Activated naive CD4-positive, alpha-beta T cell treated with anti-CD3 and anti-CD28 coated beads, Interleukin-2, amount 50 U/mL, for 16 hours (primary cell): ENCODE results near the gene IQSEC1.

Experiments used
- DNase-seq: peaks from one replicate; pipeline ENCODE4 v3.0.0-alpha.2; 2020

IQSEC1 gene

DNA sequence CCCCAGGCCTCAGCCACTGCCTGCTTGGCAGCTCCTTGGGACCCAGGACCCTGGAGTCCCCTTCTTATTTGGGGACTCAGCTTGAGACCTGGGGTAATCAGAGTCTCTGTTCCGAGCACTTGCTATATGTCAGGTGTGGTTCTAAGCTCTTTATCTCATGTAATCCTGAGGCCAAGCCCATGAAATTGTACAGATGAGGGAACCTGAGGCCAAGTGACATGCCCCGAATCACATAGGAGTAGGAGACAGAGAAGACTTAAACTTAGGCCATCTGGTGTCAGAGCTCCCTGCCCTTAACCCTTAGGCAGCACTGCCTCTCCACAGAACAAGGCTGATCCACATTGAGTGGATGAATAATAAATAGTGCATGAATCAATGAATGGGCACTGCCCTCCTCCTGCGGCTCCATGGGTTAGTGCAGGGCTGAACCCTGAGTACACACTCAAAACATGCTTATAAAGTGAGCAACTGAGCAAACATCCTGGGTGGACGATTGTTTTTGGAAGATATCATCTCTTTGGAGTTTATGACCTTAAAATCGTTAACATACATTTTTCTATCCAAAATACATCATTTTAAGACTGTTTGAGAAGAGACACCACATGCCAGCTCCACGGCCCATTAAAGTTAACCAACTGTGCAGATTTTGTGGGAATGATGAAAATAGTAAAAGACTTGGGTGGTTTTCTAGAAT, 33.2 kb upstream of the IQSEC1 start:
- DNase-seq, result no peak

DNA sequence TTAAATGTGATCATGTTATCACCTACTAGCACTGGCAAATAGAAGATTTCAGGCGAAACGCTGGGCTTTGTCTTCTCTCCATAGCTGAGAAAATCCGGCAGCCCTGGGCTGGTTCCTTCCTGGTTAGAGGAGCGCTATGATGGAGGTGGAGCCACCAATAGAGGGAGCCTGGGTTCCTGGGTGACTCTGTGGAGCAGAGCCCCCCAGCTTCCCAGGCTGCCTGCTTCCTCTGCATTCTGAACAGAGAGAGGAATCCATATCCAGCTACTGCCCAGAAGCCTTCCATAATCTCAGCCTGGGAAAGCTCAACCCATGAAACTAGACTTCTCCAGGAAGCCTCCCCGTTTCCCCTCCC, 32.6 kb upstream of the IQSEC1 start:
- DNase-seq, result no peak

DNA sequence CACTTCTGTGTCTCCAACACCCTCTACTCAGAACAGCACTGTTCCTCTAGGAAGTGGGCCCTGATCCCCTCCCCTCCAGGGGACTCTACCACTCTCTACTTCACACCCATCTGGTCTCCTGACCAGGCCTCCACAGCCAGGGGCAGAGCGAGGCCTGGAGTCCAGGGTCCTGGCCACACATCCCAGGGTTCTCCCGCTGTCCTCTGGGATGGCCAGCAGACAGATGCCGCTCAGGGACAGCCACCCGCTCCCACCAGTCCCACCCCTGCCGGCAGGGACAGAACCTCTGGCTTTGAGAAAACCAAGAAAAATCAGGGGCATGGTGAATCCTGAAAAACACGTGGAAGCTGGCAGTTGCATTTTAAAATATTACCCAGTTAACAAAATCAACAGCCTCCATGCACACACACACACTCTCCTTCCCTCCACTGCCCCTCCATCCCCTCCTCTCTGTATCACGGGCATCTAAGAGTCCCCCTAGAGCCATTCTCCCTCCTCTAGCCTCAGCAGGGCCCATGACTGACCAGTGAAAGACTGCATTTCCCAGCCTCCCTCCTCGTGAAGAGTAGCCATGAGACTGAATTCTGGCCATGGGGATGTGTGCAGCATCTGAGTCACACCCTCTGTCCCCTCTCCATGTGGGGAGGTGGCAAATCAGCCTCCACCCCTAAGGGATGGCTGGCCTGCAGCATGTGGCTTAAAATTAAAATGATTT, 32.1 kb upstream of the IQSEC1 start:
- DNase-seq, result no peak

DNA sequence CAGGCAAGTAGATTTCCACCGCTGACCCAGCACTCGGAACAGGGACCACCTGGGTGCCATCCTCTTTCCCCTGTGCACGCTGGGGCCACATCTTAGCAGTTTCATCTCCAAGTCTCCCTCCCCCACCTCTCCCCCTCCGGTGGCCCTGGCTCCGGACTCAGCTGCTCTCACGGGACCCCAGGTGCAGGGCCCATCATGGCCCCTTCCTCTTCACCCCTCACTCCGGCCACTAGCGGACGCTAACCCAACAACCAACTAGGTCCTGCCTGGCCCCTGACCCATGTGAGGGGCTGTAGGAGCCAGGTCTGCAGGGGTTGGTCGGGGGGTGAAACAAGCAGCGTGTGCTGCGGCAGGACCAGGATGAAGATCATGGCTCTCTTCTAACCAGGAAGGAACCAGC, 31.3 kb upstream of the IQSEC1 start:
- no peak for DNase-seq

DNA sequence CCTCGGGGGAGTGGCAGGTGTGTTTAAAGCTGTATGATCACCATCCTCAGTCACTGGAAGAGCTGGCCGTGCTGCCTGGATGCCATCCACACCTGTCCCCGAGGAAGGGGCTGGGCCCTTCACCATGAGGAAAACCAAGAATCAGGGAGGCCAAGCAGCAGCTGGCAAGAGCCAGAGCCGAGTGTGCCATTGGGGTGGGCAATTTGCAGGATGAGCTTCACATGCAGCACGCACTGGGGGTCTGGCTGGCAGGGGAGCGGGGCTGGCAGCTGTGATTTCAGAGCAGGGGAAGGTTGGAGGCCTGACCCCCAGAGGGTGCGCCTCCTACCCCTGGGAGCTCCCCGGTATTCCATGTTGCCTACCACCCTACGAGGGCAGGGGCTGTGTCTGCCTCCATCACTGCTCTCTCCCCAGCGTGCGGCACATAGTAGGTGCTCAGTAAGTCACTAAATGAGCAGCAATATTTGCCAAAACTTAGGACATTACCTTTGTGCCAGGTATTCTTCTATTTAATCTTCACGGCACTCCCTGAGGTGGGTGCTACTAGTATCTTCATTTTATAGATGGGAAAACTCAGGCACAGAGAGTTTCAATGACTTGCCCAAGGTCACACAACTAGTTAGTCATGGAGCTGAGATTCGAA, 30.3 kb upstream of the IQSEC1 start:
- no peak for DNase-seq

DNA sequence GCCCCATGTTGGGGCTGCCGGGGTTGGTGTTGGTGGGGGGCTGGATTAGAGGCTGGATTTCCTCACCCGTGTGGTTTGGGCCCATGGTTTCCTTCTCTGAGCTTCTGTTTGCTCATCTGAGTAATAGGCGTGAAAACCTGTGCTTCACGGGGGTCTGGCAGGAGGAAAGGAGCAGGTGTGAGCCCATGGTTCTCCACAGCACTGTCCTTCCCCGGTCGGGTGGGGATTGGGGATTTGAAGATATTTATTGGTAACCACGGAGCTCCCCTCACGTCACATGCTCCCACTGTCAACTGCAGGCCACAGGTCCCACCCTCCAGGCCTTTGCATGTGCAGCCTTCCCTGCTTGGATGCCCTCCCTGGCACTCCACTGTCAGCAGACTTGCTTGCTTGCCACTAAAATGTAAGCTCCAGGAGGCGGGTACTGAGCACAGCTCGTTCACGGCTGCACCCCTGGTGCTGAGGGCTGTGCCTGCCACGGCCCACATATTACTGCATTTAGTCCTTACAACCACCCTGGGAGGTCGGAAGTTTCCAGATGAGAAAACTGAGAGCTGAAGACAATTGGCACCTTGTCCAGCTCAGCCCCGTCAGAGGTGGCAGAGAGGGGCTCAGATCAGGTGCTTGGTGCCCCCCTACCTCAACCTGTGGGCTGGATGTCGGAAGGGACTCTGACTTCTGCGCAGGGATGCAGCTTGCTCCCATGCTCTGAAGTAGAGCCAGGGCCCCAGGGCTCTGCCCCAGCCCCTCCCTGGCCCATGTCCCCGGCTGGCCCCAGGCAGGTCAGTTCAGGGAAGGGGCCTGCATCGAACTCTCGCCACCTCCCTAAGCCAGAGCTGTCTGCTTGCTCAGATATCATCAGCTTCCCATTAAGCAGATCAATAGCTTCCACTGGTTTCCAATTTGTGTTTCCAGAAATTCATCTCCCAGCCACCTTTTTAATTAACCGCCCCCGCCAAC, 29.4 kb upstream of the IQSEC1 start:
- no peak for DNase-seq

DNA sequence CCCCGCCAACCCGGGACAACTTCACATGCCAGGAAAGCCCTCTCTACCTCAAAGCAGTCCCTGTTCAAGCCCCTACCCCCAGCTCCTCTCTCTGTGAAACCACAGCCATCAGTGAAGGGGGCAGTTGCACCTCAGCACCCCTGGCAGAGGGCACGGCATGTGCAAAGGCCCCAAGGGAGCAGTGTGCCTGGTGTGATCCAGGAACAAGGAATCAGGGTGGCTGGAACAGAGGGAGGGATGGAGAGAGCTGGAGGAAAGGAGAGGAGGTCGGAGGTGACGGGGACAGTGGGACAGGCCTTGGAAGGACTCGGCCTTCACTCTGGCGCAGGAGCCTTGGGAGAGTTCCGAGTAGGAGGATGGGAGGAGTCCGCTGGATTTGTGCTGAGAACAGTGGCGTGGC, 26.5 kb upstream of the IQSEC1 start:
- no peak for DNase-seq

DNA sequence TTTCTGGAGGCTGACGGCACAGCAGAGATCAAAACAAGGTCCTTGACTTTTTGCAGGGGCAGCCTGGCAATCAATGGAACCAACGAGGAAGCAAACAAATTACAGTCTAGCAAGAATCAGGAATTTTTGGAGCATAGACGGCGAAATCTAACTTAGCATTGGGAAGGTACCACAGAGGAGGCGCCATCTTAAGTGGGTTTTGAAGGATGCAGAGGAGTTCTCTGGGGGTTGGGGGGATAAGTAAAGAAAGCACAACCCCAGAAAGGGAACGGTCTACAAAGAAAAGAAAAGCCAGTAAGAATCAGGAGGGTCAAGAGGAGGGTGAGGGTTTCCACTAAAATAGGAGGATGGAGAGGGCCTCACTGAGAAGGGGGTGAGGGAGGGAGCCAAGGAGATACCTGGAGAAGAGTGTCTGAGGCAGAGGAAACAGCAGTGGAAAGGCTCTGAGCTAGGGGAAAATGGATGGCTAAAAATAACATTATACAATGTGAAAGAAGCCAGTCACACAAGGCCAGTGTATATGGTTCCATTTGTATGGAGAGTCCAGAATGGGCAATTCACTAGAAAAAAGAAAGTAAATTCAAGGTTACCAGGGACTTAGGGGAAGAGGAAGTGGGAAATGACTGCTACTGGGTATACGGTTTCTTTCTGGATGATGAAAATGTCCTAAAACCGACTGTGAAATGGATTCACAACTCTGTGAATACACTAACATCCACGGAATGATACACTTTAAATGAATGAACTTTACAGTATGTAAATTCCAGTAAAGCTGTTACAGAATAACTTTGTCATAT, 25.2 kb upstream of the IQSEC1 start:
- no peak for DNase-seq

DNA sequence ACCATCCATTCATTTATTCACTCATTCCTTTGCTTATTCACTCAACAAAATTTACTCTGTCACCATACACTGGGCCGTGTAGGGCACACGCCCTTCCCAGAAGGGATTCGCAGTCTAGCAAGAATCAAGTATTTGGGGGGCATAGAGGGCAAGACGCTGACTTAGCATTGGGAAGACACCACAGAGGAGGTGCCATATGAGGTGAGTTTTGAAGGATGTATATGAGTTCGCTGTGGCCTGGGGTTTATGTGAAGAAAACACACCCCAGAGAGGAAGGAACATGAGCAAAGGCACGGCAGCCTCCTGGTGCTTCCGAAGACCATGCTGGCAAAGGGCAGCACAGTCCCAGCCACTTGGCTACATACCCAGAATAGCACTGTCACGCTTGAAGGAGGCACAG, 23.1 kb upstream of the IQSEC1 start:
- no peak for DNase-seq

DNA sequence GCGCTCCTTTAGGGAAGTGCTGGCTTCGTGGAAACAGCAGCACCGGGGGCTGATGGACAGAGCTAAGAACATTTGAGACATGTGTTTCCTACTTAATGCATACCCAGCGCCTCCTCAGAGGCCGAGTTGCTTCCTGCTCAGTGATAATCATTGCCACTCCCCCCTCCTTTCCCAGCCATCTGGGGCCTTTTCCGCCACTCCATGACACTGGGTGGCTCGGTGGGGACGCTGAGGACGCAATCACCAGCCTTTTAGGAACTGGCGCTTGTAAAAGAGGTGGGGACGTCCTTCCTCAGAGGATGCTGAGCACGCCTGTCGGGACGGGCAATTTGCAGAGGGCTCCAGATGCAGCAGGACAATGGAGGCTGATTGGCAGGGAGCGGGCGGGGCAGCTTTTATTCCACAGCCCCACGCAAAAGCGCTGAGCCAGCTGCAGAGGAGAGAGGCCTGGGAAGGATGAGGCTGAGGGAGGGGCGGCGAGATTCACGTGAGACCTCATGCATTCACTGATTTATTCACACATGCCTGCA, 22.2 kb upstream of the IQSEC1 start:
- DNase-seq, result no peak

DNA sequence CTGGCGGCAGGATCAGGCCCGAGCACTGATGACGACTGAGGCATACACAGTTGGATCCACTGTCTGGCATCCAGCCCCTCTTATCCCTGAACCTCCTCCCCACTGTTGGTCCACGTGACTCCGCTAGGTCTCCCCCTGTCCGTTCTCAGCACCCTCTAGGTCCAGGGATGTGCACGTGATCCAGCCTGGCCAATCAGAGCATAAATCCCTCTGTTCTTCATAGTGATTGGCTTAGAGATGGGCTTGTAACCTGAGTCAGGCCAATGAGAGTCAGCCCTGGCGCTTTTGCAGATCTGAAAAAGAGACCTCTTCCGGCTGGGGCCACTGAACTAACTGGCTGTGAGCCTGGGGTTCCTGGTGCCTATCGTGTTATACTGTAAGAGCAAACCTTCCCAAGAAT, 20.5 kb upstream of the IQSEC1 start:
- no peak for DNase-seq

DNA sequence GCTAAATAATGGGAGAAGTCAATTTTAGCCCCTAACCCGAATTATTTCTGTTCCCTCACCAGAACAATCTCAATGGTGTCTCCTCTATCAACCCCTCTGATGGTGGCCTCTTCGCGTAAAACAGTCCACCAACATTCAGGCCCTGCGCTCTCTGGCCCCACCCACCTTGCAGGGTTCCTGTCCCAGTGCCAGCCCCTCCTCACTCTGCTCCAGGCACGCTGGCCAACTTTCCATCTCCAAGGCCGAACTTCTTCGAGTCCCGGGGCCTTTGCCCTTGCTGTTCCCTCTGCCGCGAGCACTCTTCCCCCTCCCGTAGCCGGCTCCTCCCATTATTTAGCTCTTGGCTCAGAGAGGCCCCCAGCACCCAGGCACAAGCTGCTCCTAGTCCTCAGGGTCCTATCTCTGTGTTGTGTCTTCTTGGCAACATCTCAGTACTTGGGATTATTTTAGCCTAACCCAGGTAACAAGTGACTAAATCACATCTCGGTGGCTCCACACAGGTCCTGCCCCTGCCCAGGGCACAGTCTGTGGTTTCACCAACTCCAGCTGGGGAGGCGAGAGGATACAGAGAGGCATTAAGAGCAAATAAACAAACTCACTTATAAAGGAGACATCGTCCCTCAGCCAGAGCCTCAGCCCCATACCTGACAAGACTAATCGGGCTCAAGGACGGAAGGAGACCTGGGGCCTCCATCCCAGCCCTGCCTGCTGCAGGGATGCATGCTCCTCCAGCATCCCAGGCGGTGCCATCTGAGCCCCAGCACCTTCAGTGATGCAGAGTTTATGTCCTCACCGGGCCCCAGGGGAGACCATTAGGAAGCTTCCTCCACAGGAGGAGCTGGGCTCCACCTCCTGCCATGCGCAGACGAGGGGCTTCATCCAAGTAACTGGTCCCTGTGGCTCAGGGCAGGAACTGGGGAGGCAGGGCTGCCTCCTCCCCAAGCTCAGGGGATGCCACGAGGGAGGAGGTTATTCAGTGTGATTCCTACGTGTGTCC, 19.7 kb upstream of the IQSEC1 start:
- no peak for DNase-seq

DNA sequence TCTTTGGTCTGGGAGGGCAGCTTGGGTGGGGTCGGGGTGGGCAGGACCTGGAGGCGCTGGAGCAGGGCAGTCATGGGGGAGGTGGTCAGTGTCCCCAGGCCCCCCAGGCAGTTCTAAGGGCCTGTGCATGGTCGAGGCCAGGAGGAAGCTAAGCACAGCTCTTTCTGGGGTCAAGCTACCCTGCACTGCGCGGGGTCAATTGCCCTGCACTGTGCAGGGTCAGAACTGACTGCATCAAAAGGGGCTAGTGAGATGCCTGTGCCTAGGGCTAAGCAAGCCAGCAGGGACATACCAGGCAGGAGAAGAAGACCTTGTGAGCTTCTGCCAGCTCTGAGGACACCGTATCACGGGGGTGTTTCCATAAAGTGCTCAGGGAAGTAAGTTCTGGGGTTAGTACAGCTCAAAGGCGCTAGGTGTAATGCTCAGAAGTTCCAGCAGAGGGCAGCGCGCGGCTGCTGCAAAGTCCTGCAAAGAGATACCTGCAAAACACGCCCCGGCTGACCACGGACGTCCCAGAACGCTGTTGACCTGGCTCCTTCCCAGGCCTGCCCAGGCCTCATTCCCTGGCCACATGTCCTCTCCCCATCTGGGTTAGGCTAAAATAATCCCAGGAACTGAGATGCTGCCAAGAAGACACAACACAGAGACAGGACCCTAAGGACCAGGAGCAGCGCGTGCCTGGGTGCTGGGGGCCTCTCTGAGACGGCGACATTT, 18.8 kb upstream of the IQSEC1 start:
- DNase-seq, result peak; percentile 79

DNA sequence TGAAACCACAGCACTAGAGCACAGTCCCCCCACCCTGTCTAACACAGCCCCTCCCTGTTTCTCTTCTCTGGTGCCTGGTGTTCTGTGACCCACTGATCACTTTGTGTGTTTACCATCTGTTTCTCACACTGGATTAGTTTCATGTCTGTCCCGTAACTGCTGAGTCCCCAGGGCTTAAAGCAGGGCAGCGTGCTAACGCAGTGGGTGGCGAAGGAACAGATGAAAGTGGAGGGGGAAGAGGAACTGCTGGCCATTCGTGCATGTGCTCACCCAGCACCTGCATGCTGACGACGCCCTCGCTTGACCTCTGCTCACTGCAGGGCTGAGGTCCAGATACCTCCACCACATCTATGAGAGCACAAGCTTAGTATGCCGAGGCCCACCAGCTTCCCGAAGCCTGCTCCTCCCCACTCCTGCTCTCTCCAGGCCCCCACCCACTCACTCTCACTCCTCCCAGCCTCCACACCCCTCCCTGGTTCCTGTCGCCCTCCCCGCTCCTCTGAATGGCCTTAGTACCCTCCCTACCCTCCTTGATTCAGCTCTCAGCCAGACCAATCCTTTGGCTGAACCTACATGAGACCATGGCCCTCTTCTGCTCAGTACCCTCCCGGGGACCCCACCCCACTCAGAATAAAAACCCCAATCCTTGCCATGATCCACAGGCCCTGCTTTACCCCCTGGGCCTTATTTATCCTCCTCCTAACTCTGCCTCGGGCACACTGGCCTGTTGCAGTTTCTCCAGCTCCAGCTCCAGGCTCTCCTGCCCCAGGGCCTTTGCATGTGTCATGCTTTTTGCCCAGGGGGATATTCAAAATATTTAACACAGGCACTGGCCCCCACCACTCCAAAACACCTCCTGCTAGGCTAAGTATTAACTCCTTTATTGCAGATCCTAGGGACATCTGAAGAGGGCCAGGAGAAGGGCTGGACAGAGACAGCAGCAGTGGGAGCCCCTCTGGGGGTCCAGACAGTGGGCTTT, 15.1 kb upstream of the IQSEC1 start:
- no peak for DNase-seq

DNA sequence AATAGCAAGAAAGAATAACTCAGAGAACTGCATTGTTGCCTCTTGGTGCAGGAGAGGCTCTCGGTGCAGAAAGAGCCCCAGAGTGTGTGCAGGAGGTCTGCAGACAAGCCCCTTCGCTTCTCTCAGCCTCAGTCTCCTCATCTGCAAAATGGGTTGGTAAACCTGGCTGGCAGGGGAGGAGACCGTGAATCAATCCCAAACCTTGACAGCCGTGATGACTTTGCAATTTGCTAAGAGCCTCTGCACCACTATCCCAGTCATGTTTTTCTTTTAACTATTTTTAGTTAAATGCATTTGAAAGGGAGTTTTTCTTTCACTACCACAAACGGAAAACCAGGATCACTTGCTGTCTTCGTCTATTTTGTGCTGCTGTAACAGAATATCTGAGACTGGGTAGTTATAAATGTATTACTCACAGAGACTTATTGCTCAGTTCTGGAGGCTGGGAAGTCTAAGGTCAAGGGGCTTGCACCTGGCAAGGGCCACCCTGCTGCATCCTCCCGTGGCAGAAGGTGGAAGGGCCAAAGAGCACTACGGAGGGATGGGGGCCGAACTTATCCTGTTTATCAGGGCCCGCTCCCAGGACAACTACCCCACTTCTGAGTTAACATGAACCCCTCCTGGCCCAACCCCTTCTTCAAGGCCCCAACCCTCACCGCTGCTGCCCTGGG, 14.2 kb upstream of the IQSEC1 start:
- no peak for DNase-seq

DNA sequence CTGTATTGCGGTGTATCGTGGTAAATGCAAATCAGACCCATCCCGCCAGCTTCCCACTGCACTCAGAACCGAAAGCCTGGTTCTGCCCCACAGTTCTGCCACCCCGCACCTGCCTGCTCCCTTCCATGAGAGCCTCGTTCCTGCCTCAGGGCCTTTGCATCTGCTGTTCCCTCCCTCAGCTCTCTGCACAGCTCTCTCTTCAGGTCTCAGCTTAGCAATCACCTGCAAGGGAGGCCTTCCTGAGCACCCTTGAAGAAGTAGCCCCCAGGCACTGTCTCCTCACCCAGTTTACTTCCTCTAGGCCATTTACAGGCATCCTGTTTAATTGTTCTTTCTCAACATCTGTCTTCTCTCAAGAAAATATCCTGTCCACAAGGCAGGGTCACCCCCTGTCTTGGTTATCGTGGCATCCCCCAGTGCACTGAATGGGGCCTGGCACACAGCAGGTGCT, 13.3 kb upstream of the IQSEC1 start:
- no peak for DNase-seq

DNA sequence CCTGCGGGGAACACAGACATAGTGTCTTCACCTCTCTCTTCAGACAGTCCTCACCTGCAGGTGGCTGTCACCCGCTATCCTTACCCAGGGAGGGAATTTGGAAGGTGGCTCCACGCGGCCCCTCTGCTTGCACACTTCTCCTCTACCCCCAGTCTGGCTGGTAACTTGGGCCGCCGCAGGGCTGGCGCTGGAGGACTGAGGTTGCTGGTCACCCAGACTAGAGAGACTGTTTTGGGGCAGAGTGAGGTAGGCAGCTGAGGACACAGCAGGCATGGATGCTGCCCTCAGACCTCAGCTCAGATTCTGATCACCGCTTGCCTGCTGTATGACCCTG, 12.6 kb upstream of the IQSEC1 start:
- DNase-seq, result no peak
